Superior temporal gyrus (tissue), 1 donor: ENCODE results near the gene TTC9B.

Source experiments
- DNase-seq: peaks from one replicate; pipeline ENCODE4 v3.0.0-alpha.2; 2016; ENCODE audit errors: extremely low spot score

TTC9B gene

DNA sequence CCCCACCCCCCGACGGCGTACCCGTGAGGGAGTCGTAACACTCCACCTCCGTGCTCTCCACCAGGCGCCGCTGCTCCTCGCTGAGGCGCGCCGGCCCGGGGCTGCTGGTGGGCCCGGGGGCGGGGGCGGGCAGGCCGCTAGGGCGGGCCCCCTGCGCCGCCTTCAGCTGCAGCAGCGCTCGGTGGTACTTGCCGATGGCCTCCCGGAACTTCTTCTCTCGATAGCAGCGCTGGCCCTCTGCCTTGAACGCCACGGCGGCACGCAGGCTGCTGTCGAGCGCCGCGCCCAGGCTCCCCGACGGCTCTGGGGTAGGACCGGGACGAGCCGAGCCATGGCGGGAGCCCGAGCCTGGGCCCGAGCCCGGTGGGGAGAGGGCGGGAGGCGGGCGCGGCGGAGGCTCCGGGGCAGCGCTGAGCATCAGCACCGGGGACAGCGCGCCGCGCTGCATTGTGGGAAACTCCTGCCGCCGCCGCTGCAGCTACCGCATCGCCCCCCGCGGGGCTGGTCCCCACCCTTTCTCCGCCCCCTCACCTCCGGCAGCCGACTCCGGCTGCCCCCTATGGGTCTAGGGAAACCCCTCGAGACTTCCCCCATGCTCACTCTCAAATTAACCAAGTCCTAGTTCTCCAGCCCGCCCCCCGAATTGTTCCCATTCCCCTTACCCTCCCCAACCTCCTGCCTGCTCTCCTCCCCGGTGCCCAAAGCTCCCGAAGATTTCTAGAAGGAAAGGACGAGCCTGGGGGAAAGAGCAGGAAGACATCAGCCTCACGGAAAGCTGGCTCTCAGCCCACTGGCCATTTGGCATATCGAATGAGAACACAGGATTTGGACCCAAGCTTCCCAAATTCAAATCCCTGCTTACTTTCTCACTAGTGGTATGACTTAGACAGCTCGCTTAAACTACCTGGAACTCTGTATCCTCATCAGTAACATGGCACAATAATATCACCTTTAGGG, at the start of gene TTC9B:
TTC9B (minus strand) TSS at position 451 of the 957 bp plus-strand sequence; CDS start at position 448, 3 bp downstream.
- peak; percentile 37 for DNase-seq

DNA sequence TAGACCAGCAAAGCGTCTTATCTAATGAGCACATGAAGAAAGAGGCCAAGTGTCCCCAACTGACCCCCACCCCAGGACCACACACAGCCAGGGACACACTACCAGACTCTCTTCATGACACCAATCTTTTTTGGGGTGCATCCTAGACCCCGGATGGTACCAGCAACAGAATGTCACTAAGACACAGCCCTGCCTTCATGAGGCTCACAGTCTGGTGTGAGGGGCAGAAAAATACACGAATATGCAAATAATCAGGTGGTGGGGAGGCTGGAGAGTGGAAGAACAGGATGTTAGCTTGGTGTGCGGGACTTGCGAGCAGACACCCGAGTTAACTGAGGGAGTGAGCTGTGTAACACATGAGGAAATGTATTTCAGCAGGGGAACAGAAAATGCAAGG, 49.4 kb upstream of the TTC9B start:
- DNase-seq: no peak

DNA sequence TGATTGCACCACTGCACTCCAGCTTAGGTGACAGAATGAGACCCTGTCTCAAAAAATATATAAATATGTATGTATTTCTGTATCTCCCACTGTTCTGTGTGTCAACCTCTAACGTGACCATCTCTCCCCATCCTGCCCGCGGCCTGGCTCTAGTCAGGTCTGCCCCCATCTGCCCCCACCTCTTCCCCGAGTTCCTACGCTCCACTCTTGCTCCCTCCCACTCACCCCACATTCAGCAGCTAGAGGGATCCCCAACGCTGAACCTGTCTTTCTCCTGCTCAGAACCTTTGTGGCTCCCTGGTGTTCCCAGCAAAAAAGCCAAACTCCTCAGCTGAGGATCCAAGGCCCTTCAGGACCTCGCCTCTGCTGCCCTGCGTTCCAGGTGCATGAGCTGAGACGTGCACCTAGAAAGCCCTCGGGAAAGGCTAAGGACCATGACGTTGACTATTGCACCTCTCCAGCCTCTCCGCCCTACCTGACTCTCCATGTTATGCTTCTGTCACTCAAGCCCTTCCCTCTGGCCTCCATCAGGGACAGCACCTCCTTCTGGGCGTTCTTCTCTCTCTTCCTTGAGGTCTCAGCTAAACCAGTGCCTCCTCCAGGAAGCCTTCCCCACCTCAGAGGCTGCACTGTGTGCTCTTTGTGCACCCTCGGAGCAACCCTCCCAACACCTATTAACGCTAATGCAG, 48.9 kb upstream of the TTC9B start:
- DNase-seq: no peak

DNA sequence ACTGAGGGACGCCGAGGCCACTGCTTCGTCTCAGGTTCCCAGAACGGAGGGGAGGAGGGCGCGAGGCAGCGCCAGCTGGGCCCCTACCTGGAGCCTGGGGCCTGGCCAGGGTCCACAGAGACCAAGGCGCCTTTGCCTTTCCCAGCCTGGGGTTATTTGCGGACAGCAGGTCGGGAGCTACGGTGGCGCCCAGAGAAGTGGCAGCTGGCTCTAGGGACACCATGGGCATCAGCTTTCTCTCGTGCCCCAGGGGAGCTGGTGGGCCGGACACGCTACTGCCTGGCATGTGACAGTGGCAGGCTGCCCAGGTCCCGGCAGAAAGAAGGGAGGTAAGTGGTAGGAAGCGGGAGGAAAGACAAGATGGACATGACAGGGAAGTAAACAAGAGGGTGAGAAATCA, 47.9 kb upstream of the TTC9B start:
- DNase-seq: no peak

DNA sequence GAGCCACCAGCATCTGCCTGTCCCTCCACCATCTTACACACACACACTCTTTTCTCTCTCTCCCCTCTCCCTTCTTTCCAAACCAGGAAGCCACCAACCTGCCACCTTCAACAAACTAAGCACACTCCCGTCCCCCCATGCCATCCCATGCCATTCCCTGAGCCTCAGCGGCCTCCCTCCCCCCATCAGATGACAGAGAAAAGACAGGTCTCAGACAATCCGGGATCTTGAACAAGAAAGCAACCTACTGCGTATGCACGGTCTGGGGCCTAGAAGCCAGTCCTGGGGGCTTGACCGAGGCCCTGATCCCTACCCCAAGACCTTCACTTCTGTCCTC, 47.5 kb upstream of the TTC9B start:
- no peak for DNase-seq

DNA sequence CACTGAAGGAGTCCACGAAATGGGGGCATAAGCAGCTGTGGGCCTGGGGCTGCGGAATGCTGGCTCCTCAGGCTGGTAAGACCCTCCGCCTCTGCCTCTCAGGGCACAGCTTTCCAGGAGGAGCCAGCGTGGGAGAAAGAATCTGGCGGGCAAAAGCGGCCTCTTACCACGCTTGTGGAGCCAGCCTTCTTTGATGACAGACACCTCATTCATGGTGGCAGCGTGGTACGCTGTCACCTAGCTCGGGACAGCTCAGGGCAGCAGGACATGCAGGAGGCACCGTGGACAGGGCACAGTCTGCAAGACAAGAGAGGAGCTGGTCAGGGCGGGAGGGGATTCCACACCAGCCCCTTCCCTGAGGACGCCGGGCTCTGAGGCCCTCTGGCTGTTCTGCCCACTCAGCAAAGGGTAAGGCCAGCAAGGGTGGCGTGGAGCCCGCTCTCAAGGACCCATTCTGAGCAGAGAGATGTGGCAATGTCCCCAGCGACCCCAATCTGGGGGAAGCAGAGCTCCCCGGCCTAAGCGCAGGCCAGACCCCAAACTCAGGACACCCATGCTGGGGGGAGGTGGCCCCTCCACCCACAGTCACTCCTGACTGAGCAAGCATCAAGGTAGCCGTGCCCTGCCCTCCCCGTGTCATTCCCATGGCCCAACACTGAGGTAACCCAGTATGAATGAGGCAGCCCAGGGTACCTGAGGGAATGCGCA, 47.0 kb upstream of the TTC9B start:
- DNase-seq: no peak

DNA sequence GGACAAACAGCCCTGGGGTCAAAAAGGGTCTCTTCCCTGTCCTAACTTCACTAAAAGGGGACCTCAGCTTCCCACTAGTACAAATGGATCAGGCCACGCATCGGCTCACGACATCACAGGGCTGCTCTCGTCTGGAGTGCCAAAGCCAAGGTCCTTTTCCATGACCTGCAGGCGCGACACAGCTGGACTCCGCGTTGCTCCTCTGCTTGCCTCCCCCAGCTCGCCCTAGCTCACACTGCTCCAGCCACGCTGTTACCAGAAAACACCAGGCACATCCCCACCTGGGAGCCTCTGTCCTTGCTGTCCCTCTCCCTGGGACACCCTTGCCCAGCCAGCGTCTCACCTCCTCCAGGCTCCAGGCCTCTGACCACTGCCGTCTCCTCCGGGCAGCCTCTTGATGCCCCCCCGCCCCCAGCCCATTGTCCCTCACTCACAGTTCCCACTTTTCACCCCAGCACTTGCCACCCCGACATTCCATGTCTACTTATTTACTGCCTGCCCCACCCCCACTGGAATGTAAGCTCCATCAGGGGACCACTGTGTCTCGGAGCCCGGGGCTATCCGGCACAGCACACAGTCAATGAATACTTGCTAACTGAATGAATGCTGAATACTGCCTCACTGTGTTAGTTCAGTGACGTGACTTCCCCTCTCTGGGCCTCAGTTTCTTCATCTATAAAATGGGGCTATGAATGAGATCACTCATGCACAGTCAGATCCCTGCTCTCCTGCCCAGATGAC, 46.3 kb upstream of the TTC9B start:
- no peak for DNase-seq

DNA sequence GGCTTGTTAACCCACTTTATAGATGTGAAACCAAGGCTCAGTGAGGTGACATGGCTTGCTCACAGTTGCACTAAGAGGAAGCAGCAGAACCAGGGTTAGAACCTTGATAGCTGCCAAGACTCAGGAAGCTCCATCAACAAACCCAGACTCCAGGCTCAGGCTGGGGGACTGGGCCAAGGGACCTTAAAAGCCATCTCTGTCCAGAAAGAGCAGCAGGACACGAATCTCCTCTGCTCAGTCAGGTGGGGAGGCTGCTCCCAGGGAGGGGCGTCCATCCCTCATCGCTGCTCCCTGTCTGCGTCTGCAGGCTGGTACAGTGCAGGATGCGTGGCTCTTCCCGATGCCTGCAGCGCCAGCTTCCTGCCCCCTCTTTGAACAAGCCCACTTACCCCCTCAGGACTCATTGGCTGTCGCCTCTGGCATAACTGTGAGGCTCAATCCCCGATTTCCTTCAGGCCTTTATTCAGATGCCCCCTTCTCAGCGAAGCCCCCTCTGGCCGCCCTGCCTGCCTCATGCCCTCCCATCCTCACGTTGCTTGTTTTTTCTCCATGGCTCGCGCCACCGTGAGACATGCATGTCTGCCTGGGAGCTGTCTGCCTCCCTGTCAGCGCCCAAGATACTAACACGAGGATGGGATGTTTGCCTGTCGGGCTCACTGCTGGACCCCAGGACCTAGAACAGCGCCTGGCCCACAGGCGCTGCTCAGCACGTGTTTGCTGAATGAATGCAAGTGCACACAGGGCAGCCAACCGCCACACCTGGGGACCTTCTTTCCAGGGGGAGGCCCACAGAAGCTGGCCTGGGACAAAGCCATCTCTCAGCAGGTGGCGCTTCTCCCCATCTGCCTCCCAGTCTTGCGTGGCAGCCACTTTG, 45.5 kb upstream of the TTC9B start:
- no peak for DNase-seq

DNA sequence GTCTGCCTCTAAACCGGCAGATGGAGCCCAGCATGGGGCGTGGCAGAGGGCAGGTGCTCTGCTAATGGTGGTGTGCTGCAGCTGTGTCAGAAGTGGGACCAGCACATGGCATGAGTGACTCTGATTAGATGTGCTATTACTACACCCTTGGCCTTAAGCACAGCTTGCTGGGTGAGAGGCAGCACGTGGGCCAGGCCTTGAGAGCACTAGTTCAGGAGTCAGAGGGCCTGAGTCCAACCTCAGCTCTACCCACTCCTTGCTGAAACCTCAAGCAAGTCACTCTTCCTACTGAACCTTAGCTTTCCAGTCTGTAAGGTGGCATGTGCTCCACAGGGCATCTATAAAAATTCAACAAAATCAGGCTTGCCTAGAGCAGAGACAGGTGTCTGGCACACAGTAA, 44.2 kb upstream of the TTC9B start:
- DNase-seq: no peak

DNA sequence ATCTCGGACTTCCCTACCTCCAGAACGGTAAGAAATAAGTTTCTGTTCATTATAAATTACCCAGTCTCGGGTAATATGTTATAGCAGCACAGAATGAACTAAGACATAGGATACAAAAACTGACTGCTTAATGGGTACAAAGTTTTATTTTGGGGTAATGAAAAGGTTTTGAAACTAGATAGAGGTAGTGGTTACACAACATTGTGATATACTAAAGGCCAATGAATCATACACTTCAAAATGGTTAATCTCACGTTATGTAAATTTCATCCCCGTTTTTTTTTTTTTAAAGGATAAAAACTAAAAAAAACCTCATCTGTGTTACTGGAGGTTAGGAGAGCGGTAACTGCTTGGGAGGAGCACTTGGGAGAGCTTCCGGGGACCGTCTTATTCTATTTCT, 43.4 kb upstream of the TTC9B start:
- no peak for DNase-seq

DNA sequence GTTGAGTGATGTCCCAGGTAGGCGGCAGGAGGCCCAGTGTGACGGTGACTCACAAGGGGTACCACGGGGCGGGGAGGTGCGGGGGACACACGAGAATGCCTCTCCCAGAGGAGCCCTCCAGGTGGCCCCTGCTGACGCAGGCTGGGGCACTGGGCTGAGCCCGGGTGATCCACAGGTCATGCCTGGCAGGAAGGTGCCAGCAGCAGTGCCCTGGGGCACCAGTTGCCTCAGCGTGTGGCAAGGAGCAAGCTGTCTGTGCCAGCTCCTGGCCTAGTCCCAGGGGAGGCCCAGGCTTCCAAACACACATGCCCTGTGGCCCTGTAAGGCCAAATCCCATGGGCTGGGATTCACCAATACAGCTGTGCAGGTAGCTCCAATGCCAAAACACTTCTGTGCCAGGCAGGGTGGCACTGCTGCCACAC, 38.9 kb upstream of the TTC9B start:
- no peak for DNase-seq

DNA sequence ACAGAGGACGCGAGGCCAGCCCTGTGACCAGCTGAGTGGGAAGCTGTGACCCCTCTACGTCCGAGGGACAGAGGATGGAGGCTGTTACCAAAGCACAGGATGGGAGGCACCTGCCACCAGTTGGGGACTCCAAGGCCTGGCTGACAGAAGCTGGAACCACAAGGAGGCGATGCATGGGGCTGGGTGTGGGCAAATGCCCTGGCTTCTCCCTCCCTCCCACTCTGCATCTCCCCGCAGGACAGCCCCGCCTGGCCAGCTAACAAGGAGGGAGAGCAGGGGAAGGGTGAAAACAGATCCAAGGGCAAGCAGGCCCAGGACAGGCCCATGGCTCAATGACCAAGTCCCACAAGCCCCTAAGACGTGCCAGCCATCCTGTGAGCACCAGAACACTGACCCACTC, 38.3 kb upstream of the TTC9B start:
- no peak for DNase-seq

DNA sequence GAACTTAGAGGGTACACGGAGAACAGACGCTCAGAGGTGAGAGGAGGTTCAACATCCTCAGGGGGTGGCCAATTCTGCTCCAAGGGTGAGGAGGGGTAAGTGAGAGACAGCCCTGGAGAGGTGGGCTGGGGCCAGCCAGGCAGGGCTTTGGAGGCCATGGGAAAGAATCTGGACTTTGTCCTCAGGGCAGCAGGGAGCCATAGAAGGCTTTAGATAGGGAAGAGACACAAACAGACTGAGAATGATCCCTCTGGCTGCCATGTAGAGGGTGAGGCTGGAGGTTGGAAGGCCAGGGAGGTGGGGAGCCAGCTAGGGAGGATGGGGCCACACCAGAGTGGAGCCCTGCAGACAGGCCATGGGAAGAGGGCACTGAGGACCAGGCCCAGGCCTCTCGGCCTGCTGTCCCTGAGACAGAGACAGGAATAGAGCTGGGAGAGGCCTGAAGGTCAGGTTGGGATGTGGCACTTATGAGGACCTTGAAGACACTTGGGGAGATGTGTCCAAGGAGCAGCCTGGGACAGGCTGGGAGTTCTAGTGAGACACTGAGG, 37.5 kb upstream of the TTC9B start:
- no peak for DNase-seq

DNA sequence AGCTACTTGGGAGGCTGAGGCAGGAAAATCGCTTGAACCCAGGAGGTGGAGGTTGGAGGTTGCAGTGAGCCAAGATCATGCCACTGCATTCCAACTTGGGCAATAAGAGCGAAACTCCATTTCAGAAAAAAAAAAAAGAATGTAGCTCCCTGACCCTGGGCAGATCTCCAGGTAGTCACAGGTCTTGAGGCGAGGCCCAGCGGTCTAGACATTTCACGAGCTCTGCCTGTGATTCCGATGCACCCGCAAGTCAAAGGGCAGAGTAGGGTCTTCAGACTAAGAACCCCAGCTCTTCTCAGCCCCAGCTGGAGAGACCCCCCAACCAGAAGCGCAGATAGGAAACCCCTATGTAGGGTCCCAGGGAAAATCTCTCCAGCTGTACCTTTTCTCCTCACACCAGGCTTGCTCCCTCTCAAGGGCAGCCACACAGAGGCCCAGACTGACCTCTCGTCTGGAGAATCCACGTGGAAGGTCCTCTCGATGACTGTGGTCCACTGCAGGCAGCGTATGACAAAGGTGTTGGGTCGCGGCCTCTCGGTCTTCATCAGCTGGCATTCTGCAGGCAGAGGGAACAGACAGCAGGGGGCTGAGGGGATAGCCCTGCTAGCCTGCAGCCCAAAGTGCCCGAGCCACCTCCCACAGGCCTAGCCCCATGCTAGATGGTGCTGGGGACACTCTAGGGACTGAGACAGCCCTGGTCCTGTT, 36.7 kb upstream of the TTC9B start:
- no peak for DNase-seq

DNA sequence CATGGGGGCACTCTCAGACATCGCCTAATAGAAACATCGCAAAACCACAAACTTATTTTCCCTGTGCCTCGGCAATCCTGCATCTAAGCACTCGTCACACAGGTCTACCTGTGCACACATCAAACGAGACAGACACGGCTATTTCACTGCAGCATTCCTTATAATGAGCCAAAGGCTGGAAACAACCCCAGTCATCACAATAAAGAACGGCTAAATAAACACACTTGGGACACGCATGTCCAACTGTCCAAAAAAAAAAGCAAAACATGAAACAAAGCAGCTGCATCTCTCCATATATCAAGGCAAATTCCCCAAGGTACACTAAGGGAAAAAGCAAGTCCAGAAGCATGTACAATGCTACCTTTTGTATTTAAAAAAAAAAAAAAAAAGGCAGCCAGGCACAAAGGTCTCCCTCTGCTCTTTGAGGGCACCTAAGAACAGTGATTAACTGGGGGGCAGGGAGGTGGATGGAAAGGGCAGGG, 35.5 kb upstream of the TTC9B start:
- no peak for DNase-seq

DNA sequence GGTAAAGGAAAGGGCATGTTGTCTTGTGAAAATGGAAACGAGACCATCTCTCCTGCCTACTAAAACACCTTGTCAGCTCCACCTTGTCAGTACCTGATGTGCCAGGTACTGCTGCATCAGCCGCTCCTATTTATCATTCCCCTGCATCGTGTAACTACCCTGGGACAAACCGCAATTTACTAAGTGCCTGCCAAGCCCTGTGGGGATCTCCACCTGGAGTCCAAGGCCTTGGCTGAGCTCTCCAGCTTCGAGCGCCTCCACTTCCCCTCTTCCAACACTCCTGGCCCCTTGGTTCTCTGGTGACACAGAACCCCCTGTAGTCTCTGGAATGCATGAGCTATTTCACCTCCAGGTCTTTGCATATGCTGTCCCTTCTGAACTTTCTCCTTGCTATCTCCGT, 34.2 kb upstream of the TTC9B start:
- no peak for DNase-seq

DNA sequence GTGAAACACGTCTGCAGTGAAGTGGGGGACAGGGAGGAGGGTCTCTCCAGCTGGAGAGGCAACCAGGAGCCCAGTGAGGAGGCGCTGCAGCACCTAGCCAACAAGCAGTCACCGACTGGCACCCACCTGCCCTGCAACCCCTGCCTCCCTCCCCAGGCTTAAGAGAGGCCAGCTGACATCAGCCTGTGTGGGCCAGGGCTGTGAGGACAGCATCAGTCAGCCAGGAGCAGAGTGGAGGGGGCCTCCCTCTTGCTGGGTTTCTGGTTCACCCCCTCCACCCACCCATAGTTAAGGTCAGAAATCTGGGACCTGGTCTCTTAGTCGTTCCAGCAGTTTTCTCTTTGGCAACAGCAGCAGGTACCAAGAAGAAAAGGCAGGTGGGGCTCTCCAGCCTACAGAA, 33.8 kb upstream of the TTC9B start:
- DNase-seq: no peak

DNA sequence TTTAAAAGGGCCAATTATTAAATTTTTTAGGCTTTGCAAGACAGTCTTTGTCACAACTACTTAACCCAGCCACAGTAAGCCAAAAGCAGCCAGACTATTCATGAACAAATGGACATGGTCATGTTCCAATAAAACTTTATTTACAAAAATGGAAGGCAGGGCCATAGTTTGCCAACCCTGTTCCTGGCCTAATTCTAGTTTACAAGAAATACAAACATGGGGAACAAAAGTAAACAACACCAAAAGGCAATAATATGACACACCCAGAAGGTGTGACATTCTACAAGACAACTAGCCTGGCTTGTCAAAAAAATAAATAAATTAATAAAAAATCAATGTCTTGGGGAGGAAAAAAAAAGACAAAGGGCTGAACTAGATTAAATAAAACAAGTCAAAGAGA, 33.1 kb upstream of the TTC9B start:
- DNase-seq: no peak

DNA sequence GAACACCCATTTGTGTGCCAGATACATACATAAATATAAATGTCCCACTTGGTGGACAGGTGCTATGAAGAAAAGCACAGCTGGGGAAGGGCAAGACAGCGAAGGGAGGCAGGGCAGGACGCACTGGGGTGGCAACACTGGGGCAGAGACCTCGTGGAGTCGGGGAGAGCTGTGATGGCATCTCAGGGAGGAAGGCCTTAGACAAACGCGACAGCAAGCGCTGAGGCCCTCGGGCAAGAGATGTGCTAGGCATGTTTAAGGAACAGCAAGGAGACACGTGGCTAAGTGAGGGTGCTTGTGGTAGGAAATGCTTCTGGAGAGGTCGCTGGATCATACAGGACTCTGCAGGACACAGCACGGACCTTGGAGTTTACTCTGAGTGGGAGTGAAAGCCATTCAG, 31.6 kb upstream of the TTC9B start:
- DNase-seq: no peak

DNA sequence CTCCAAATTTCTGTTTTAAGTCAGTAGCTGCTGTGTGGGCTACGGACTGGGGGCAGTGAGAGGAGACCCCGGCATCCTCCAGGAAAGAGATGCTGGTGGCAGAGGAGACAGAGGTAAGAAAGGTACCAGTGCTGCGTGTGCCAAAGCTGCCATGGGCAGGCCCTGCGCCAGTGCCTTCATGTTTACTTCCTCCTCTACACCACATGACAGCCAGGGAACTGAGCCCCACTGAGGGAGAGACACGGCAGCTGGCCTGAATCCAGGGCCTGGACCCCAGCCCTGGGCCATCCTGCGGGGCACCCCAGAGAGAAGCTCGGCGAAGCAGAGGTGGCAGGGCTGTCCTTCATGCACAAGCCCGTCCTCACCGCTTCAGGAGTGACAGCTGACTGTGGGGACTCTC, 31.0 kb upstream of the TTC9B start:
- no peak for DNase-seq
